ENCODE measurements around the gene GRK5. TPM values are rescaled to one million over a fixed set of nuclear protein-coding genes. Genes with fewer than 3 reads are reported as not detected.
"Not testable (repeated sequence)": the region's sequence is repeated elsewhere in the genome, so short reads cannot be mapped to it uniquely, and the experiment has no call there.

The GRK5 gene
- 10 to 100 TPM in 1 of 2 donors, 1 to 10 TPM in 1; 7.8 to 12.4 TPM for total RNA-seq
- long read RNA-seq, transcript GRK5-202 (16 exons, 2,654 nt): major isoform, 7 of 15 reads
- long read RNA-seq, partial matches to known transcripts: 0 of 15 reads
- long read RNA-seq, other reads (novel, unspliced or antisense): 8 of 15 reads

GRCh38 chr10:119207366-119207666 lies at the start of gene GRK5:
Gene GRK5, plus strand, starts transcription at chr10:119207571. Its CDS starts 347 bp downstream, at chr10:119207918.
- DNase-seq (peak; percentile 94), ATAC-seq (peak; percentile 93)
- intact Hi-C loops (cut with DNase I, micrococcal nuclease): loop anchor here (10.0 kb wide), 2 partner anchors 207 to 237 kb away; no protein-coding TSS in a partner anchor

- intact Hi-C loops (cut with DNase I, micrococcal nuclease): no loop called here
- ATAC-seq (no peak), DNase-seq (no peak)
Measured at GRCh38 chr10:119159332-119159731, 48.0 kb upstream of the GRK5 start.

GRCh38 chr10:119161680-119162451 lies 45.5 kb upstream of the GRK5 start:
- intact Hi-C loops (cut with DNase I, micrococcal nuclease): no loop called here
- no peak for DNase-seq
- no peak for ATAC-seq

GRCh38 chr10:119162452-119163092 lies 44.8 kb upstream of the GRK5 start:
- DNase-seq (no peak), ATAC-seq (no peak)
- intact Hi-C loops (cut with DNase I, micrococcal nuclease): no loop called here

- ATAC-seq (peak; percentile 95), DNase-seq (peak; percentile 78 to 87)
- intact Hi-C loops (cut with DNase I, micrococcal nuclease): no loop called here
Measured at GRCh38 chr10:119165171-119166117, 41.9 kb upstream of the GRK5 start, which contains the start of gene SFXN4. Gene SFXN4, minus strand, starts transcription at chr10:119165714. Its CDS starts 67 bp downstream, at chr10:119165647.

GRCh38 chr10:119166118-119166500 lies 41.3 kb upstream of the GRK5 start:
- peak; percentile 16 for ATAC-seq
- intact Hi-C loops (cut with DNase I, micrococcal nuclease): no loop called here
- DNase-seq: no peak

- no peak for ATAC-seq
- intact Hi-C loops (cut with DNase I, micrococcal nuclease): no loop called here
- no peak for DNase-seq
Measured at GRCh38 chr10:119166564-119166963, 40.8 kb upstream of the GRK5 start.

- ATAC-seq (no peak), DNase-seq (no peak)
- intact Hi-C loops (cut with DNase I, micrococcal nuclease): no loop called here
Measured at GRCh38 chr10:119167041-119167440, 40.3 kb upstream of the GRK5 start.

- intact Hi-C loops (cut with DNase I, micrococcal nuclease): no loop called here
- ATAC-seq (no peak), DNase-seq (no peak)
Measured at GRCh38 chr10:119174109-119174508, 33.3 kb upstream of the GRK5 start.

GRCh38 chr10:119176166-119176565 lies 31.2 kb upstream of the GRK5 start:
- ATAC-seq (no peak), DNase-seq (no peak)
- intact Hi-C loops (cut with DNase I, micrococcal nuclease): no loop called here

GRCh38 chr10:119177708-119178371 lies 29.5 kb upstream of the GRK5 start:
- DNase-seq (no peak), ATAC-seq (peak; percentile 35)
- intact Hi-C loops (cut with DNase I, micrococcal nuclease): no loop called here

- DNase-seq (peak; percentile 92 to 96), ATAC-seq (peak; percentile 98)
- intact Hi-C loops (cut with DNase I, micrococcal nuclease): no loop called here
Measured at GRCh38 chr10:119178372-119179119, 28.8 kb upstream of the GRK5 start, which contains the start of gene PRDX3. Gene PRDX3, minus strand, starts transcription at chr10:119178812. Its CDS starts 22 bp downstream, at chr10:119178790.

GRCh38 chr10:119180850-119181400 lies 26.4 kb upstream of the GRK5 start:
- ATAC-seq; intact Hi-C loops (cut with DNase I, micrococcal nuclease); DNase-seq: not testable (repeated sequence)

GRCh38 chr10:119183664-119184412 lies 23.5 kb upstream of the GRK5 start:
- DNase-seq (no peak), ATAC-seq (no peak)
- intact Hi-C loops (cut with DNase I, micrococcal nuclease): no loop called here

GRCh38 chr10:119189811-119190282 lies 17.5 kb upstream of the GRK5 start:
- DNase-seq (no peak), ATAC-seq (no peak)
- intact Hi-C loops (cut with DNase I, micrococcal nuclease): no loop called here

GRCh38 chr10:119190353-119190752 lies 17.0 kb upstream of the GRK5 start:
- no peak for ATAC-seq
- intact Hi-C loops (cut with DNase I, micrococcal nuclease): no loop called here
- no peak for DNase-seq
